Fibroblast of lung (primary cell): Measurements from ENCODE around the gene STK32B. TPM values are rescaled to one million over a fixed set of nuclear protein-coding genes. Genes with fewer than 3 reads are reported as not detected.

Source experiments
- DNase-seq, 2 donors: peaks; one replicate each; pipeline versions ENCODE4 v3.0.0 to v3.0.0-alpha.2; 2010; ENCODE audit warnings: low read depth in 2 of 2
- H2AFZ ChIP-seq: 2 replicates; pipeline ENCODE4 v1.5.1; 2012; ENCODE audit warnings: low read length, control low read depth, inconsistent platforms
- H3K27ac ChIP-seq: 2 replicates; pipeline ENCODE4 v1.5.1; 2011; ENCODE audit warnings: low read length, control low read depth; ENCODE audit not compliant: insufficient read depth
- H3K27me3 ChIP-seq: 2 replicates; pipeline ENCODE4 v1.5.1; 2011; ENCODE audit warnings: mild to moderate bottlenecking, low read length; ENCODE audit not compliant: control insufficient read depth, insufficient read depth
- H3K36me3 ChIP-seq: 2 replicates; pipeline ENCODE4 v1.5.1; 2011; ENCODE audit warnings: low read length; ENCODE audit not compliant: control insufficient read depth, insufficient read depth
- H3K4me1 ChIP-seq: 2 replicates; pipeline ENCODE4 v1.5.1; 2011; ENCODE audit warnings: low read length; ENCODE audit not compliant: control insufficient read depth, insufficient read depth; ENCODE audit errors: extremely low read depth
- H3K4me2 ChIP-seq: 2 replicates; pipeline ENCODE4 v1.5.1; 2011; ENCODE audit warnings: low read length, control low read depth; ENCODE audit not compliant: insufficient read depth; ENCODE audit errors: extremely low read depth
- H3K4me3 ChIP-seq, 4 experiments: fragments of 200-600 bp in 1 of 4; sonication (generic) in 1 of 4; replicated peaks in 1 of 4; 2 replicates each; pipeline ENCODE4 v1.5.1; 2011 to 2016; ENCODE audit warnings: low read length in 4 of 4, low read depth in 3 of 4, mild to moderate bottlenecking in 3 of 4, control low read depth in 2 of 4, inconsistent platforms in 1 of 4, mixed read lengths in 1 of 4; ENCODE audit not compliant: insufficient read depth in 1 of 4; ENCODE audit errors: control extremely low read depth in 1 of 4
- H3K79me2 ChIP-seq: 2 replicates; pipeline ENCODE4 v1.5.1; 2012; ENCODE audit warnings: mild to moderate bottlenecking, low read length, inconsistent platforms; ENCODE audit not compliant: control insufficient read depth, insufficient read depth
- H3K9ac ChIP-seq: 2 replicates; pipeline ENCODE4 v1.5.1; 2011; ENCODE audit warnings: mild to moderate bottlenecking, low read length, control low read depth; ENCODE audit not compliant: insufficient read depth
- H3K9me3 ChIP-seq: 2 replicates; pipeline ENCODE4 v1.5.1; 2012; ENCODE audit warnings: low read depth, low read length; ENCODE audit not compliant: control insufficient read depth, insufficient read depth
- H4K20me1 ChIP-seq: 2 replicates; pipeline ENCODE4 v1.5.1; 2011; ENCODE audit warnings: low read length; ENCODE audit not compliant: control insufficient read depth, insufficient read depth; ENCODE audit errors: extremely low read depth
- EZH2 ChIP-seq: IDR thresholded peaks from 2 replicates; pipeline ENCODE4 v1.5.1; 2012; ENCODE audit warnings: low read length, control low read depth, mild to moderate bottlenecking; ENCODE audit errors: missing control alignments
- polyA plus RNA-seq, 2 donors: library from polyadenylated mRNA; depleted of rRNA in 1 of 2; stranded (reverse) in 1 of 2; unstranded in 1 of 2; fragments of >200 nt; gene quantifications; 2 replicates each; pipeline ENCODE4 v1.2.1, GENCODE V29; 2011 to 2012; ENCODE audit warnings: missing spikeins in 1 of 2
- total RNA-seq: library from RNA; depleted of rRNA; stranded (reverse); fragments of >200 nt; gene quantifications from 2 replicates; pipeline ENCODE4 v1.2.1, GENCODE V29; 2014
- TF ChIP-seq, protein P1 (sequence below), 2 donors: IDR thresholded peaks in 1 of 2; conservative IDR thresholded peaks in 1 of 2; 1 replicate in 1 of 2; 2 replicates in 1 of 2; pipeline ENCODE4 v1.5.1; 2011 to 2012; ENCODE audit warnings: low read length in 2 of 2, control low read depth in 1 of 2, inconsistent platforms in 1 of 2, low read depth in 1 of 2, mild to moderate bottlenecking in 1 of 2

The STK32B gene
- total and polyA plus RNA-seq, 2 donors (not counting 1 experiment from before 2014, with no cell fraction given) = 0.50 to 1.4 TPM

DNA sequence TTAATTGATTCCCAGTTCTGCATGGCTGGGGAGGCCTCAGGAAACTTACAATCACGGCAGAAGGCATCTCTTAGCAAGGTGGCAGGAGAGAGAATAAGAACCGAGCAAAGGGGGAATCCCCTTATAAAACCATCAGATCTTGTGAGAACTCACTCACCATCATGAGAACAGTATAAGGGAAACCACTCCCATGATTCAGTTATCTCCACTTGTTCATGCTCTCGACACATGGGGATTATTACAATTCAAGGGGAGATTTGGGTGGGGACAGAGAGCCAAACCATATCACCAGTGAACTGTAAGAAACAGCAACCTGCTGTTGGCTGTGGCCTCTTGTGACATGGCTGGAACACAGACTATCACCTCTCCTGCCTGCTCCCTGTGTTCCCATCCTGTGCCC lies 24.9 kb upstream of the STK32B start:
- H3K9ac ChIP-seq = no peak overlapping the region
- no peak for TF ChIP-seq EZH2
- TF ChIP-seq, protein P1, sequence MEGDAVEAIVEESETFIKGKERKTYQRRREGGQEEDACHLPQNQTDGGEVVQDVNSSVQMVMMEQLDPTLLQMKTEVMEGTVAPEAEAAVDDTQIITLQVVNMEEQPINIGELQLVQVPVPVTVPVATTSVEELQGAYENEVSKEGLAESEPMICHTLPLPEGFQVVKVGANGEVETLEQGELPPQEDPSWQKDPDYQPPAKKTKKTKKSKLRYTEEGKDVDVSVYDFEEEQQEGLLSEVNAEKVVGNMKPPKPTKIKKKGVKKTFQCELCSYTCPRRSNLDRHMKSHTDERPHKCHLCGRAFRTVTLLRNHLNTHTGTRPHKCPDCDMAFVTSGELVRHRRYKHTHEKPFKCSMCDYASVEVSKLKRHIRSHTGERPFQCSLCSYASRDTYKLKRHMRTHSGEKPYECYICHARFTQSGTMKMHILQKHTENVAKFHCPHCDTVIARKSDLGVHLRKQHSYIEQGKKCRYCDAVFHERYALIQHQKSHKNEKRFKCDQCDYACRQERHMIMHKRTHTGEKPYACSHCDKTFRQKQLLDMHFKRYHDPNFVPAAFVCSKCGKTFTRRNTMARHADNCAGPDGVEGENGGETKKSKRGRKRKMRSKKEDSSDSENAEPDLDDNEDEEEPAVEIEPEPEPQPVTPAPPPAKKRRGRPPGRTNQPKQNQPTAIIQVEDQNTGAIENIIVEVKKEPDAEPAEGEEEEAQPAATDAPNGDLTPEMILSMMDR (conservative IDR thresholded peaks at IDR 0.05 in 1 of 2, IDR thresholded peaks at IDR 0.05 in 1 of 2; ENCODE audit: low read depth in 1 of 2, low read length in 2 of 2) = no peak
- H3K4me2 ChIP-seq = no peak overlapping the region
- H3K4me1 ChIP-seq = peaks cover 2% of the 10 kb centered on the region
- H3K36me3 ChIP-seq = no peaks in the 10 kb centered on the region
- H3K4me3 ChIP-seq = no peak overlapping the region
- H3K27me3 ChIP-seq = peaks cover 6% of the 10 kb centered on the region
- H2AFZ ChIP-seq = no peak overlapping the region
- H3K27ac ChIP-seq = no peak overlapping the region
- H4K20me1 ChIP-seq = no peaks in the 10 kb centered on the region
- H3K9me3 ChIP-seq = no peaks in the 10 kb centered on the region
- no peak for DNase-seq
- H3K79me2 ChIP-seq = no peaks in the 10 kb centered on the region

DNA sequence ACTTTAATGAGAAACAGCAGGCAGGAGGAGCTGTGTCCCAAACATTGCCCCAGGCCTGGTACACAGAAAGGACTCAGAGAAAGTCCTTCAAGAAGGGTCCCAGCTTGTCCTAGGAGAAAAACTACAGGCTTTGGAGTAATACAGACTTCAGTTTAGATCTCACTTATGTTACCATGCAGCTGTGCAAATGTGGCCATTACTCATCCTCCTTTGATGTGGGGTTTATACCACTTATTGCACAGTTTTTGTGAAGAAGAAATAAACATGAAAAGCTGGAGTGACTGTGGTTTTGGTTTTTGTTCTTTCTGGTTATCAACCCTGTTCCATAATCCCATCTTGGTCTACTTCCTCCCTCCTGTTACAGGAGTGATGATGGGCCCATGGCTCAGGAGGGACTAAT lies 23.9 kb upstream of the STK32B start:
- H4K20me1 ChIP-seq = no peaks in the 10 kb centered on the region
- H2AFZ ChIP-seq = no peak overlapping the region
- H3K9ac ChIP-seq = no peak overlapping the region
- no peaks in the 10 kb centered on the region for H3K79me2 ChIP-seq
- H3K9me3 ChIP-seq = no peaks in the 10 kb centered on the region
- peaks cover 2% of the 10 kb centered on the region for H3K4me1 ChIP-seq
- peak in 1 of 2 donors; percentile 61 for DNase-seq
- no peaks in the 10 kb centered on the region for H3K36me3 ChIP-seq
- peaks cover 6% of the 10 kb centered on the region for H3K27me3 ChIP-seq
- no peak overlapping the region for H3K27ac ChIP-seq
- H3K4me2 ChIP-seq = no peak overlapping the region
- H3K4me3 ChIP-seq = no peak overlapping the region
- no peak for TF ChIP-seq EZH2
- TF ChIP-seq, protein P1 (conservative IDR thresholded peaks at IDR 0.05 in 1 of 2, IDR thresholded peaks at IDR 0.05 in 1 of 2; ENCODE audit: low read depth in 1 of 2, low read length in 2 of 2) = no peak

DNA sequence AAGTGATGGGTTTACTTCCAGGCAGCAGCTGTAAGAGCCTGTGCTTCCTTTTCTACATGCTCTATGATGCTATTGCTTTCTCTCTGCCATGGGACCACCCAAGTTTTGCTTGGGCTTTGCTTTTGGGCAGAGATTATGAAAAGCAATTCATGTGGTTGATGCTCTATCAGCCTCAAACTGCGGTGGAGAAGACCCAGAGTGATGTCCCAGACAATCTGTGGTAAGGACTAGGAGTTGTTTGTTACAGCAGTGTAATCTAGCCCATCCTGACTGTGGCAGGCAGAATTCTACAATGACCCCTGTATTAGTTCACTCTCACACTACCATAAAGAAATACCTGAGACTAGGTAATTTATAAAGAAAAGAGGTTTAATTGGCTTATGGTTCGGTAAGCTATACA lies 22.8 kb upstream of the STK32B start:
- Histone ChIP-seq H3K27me3 (peaks cover 6% of the 10 kb centered on the region), H3K9ac (no peak overlapping the region), H3K4me3 (no peak overlapping the region), H3K27ac (no peak overlapping the region), H3K36me3 (no peaks in the 10 kb centered on the region), H3K9me3 (no peaks in the 10 kb centered on the region), H4K20me1 (no peaks in the 10 kb centered on the region), H3K4me2 (no peak overlapping the region), H3K79me2 (no peaks in the 10 kb centered on the region), H2AFZ (no peak overlapping the region), H3K4me1 (peaks cover 2% of the 10 kb centered on the region)
- DNase-seq = no peak
- no peak for TF ChIP-seq EZH2
- TF ChIP-seq, protein P1 (conservative IDR thresholded peaks at IDR 0.05 in 1 of 2, IDR thresholded peaks at IDR 0.05 in 1 of 2; ENCODE audit: low read depth in 1 of 2, low read length in 2 of 2) = no peak
